Measurements from ENCODE around the gene TMPRSS9. TPM values are rescaled to one million over a fixed set of nuclear protein-coding genes. Genes with fewer than 3 reads are reported as not detected.
A peak's percentile ranks its signal among the peaks of the same experiment; 100 is the strongest.

TMPRSS9 gene
- total and polyA plus RNA-seq, 8 donors, result 0.09 to 0.84 (median 0.58) TPM

DNA sequence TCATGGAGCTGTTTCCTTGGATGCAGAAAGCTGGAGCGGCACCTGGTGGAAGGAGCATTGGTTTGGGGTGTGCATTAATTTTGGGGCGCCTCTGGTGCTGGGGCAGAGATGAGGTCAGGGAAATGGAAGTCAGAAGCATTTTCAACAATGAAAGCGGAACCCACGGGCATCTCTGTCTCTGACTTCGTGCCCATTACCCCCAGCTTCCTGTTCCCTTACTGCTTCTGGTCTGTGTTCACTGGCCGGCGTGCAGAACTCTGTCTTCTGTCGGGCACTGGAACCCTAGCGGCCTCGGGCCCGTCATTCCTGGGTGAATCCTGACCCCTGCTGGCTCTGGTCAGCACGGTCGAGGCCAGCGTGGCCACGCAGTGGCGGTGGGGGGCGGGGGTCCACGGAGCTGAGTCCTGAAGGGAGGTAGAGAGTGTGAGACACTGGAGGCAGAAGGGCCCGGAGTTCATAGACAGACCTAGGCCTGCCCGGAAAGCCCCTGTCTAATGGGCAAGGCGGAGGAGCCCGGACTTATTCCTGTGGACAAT is 44.2 kb upstream of the TMPRSS9 start:
- intact Hi-C loops (cut with DNase I), result no loop called here
- no peaks in the 10 kb centered on the region for H3K27me3 ChIP-seq
- H3K4me1 ChIP-seq, result no peaks in the 10 kb centered on the region
- ATAC-seq, result peak in 3 of 4 donors; percentile 81 to 96 (median 89)
- 39 to 43% methylated on average over 22 of the region's 22 CpGs for WGBS, 2 donors
- DNase-seq, result peak in 2 of 6 donors; percentile 60 to 78
- H3K4me3 ChIP-seq, result no peak overlapping the region
- no peak overlapping the region for H3K27ac ChIP-seq
- FAIRE-seq, result no peak
- TF ChIP-seq, protein P1, sequence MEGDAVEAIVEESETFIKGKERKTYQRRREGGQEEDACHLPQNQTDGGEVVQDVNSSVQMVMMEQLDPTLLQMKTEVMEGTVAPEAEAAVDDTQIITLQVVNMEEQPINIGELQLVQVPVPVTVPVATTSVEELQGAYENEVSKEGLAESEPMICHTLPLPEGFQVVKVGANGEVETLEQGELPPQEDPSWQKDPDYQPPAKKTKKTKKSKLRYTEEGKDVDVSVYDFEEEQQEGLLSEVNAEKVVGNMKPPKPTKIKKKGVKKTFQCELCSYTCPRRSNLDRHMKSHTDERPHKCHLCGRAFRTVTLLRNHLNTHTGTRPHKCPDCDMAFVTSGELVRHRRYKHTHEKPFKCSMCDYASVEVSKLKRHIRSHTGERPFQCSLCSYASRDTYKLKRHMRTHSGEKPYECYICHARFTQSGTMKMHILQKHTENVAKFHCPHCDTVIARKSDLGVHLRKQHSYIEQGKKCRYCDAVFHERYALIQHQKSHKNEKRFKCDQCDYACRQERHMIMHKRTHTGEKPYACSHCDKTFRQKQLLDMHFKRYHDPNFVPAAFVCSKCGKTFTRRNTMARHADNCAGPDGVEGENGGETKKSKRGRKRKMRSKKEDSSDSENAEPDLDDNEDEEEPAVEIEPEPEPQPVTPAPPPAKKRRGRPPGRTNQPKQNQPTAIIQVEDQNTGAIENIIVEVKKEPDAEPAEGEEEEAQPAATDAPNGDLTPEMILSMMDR (IDR thresholded peaks at IDR 0.05), result peak in 2 of 4 donors; percentile 22 to 35
- no peaks in the 10 kb centered on the region for H3K9me3 ChIP-seq
- H3K36me3 ChIP-seq, result no peaks in the 10 kb centered on the region

DNA sequence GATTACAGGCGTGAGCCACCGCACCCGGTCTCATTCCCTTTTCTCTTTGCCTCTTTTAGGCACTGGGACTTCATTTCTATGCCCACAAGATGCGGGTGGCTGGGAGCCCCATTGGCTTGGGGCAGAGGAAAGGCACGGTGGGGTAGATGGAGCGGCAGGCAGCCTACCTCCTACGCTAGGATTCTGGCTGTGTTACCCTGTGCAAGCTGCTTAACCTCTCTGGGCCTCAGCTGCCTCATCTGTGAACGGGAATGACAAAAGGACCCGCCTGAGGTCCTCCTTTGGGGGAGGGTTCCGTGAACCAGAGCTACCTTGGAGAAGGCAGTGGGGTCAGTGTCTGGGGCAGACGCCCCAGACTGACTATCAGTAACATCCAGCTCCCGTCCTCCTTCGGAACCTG is 42.8 kb upstream of the TMPRSS9 start:
- H3K27me3 ChIP-seq, result no peaks in the 10 kb centered on the region
- TF ChIP-seq, protein P1 (IDR thresholded peaks at IDR 0.05), result no peak
- H3K4me1 ChIP-seq, result no peaks in the 10 kb centered on the region
- no peak for ATAC-seq
- no peak overlapping the region for H3K27ac ChIP-seq
- H3K9me3 ChIP-seq, result no peaks in the 10 kb centered on the region
- DNase-seq, result no peak
- WGBS, 2 donors, result 87 to 93% methylated on average over 13 of the region's 13 CpGs
- no peak for FAIRE-seq
- H3K36me3 ChIP-seq, result peaks cover 0 to 3% (median 0%) of the 10 kb centered on the region in 3 donors
- intact Hi-C loops (cut with DNase I), result no loop called here
- no peak overlapping the region for H3K4me3 ChIP-seq

DNA sequence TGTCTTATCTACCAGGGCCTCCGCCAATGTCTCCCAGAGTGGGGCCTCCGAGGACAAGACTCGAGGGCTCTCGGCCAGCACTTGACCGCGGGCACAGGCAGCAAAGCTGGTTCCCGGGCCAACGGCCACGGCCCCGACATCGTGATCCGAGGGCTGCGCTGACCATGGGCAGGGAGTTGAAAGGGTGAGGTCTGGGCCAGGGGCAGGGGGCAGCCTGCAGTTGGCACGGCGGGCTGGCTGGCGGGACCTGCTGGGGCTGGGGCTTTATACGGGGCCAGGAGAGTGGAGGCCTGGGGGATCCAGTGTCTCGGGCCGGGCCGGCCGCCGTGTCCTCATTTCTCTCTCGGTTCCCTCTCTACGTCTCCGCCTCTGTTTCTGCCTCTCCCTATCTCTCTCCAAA is 42.3 kb upstream of the TMPRSS9 start:
- H3K36me3 ChIP-seq, result peaks cover 0 to 3% (median 0%) of the 10 kb centered on the region in 3 donors
- H3K9me3 ChIP-seq, result no peaks in the 10 kb centered on the region
- no peaks in the 10 kb centered on the region for H3K27me3 ChIP-seq
- intact Hi-C loops (cut with DNase I), result no loop called here
- H3K4me3 ChIP-seq, result no peak overlapping the region
- TF ChIP-seq, protein P1 (IDR thresholded peaks at IDR 0.05), result no peak
- ATAC-seq, result no peak
- DNase-seq, result peak in 1 of 6 donors; percentile 48
- no peak overlapping the region for H3K27ac ChIP-seq
- FAIRE-seq, result no peak
- 83 to 85% methylated on average over 24 to 25 of the region's 25 CpGs for WGBS, 2 donors
- no peaks in the 10 kb centered on the region for H3K4me1 ChIP-seq

DNA sequence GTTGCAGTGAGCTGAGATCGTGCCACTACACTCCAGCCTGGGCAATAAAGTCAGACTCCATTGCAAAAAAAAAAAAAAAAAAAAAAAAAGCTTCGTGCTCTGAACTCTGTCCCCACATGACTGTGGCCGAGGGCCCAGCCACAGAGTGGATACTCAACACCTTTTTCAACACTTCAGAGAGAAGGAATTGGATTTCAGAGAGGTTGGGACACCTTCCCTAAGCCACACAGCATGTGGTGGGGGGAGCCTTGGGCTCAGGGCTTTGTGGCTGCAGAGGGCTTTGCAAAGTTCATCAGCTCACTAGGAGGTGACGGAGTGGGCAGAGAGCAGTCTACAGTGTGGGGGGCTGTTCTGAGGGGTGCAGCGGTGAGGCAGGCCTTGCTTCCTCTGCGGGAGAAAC is 41.1 kb upstream of the TMPRSS9 start:
- H3K4me3 ChIP-seq, result no peak overlapping the region
- TF ChIP-seq, protein P1 (IDR thresholded peaks at IDR 0.05), result no peak
- WGBS, 2 donors, result 76 to 94% methylated on average over 6 of the region's 6 CpGs

DNA sequence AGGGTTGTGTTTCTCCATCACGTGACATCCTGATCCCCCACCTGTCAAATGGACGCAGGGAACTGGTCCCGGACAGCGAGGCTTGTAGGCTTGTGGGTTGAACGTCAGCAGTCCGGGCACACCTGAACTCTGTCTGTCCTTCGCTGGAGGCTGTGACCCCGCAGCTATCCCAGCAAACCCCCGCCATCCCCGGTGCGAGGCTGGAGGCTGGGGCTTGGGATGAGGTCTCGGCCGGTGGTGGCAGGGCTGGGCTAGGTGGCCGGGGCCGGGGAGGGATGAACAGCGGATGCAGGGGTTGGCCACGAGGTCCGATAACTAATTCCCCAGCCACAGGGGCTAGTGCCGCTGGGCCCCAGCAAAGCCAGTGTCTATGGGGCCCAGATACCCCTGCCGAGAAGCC is 40.5 kb upstream of the TMPRSS9 start:
- no peak overlapping the region for H3K27ac ChIP-seq
- H3K36me3 ChIP-seq, result peaks cover 0 to 8% (median 0%) of the 10 kb centered on the region in 3 donors
- no peaks in the 10 kb centered on the region for H3K9me3 ChIP-seq
- intact Hi-C loops (cut with DNase I), result no loop called here
- TF ChIP-seq, protein P1 (IDR thresholded peaks at IDR 0.05), result no peak
- peak in 1 of 6 donors; percentile 60 for DNase-seq
- no peak overlapping the region for H3K4me3 ChIP-seq
- ATAC-seq, result no peak
- FAIRE-seq, result no peak
- H3K4me1 ChIP-seq, result no peaks in the 10 kb centered on the region
- WGBS, 2 donors, result 92 to 93% methylated on average over 20 of the region's 20 CpGs
- H3K27me3 ChIP-seq, result no peaks in the 10 kb centered on the region

More for the DNA sequence above, 41.1 kb upstream of the TMPRSS9 start:
- Histone ChIP-seq H3K27me3 (no peaks in the 10 kb centered on the region), H3K36me3 (peaks cover 0 to 8% (median 0%) of the 10 kb centered on the region in 3 donors), H3K9me3 (no peaks in the 10 kb centered on the region), H3K4me1 (no peaks in the 10 kb centered on the region), H3K27ac (no peak overlapping the region)
- FAIRE-seq, result no peak
- no peak for ATAC-seq
- intact Hi-C loops (cut with DNase I), result no loop called here
- DNase-seq, result no peak

All from pancreas (tissue), 10 donors.